ENCODE data around the gene RNPS1. TPM values are rescaled to one million over a fixed set of nuclear protein-coding genes. Genes with fewer than 3 reads are reported as not detected.

The RNPS1 gene
- total and polyA plus RNA-seq, 12 donors, result 83.5 to 176 (median 110) TPM

GRCh38 chr16:2251296-2252111 lies 16.4 kb downstream of the RNPS1 start, which contains the start of gene ECI1:
TSS of gene ECI1 (minus strand) at chr16:2251587. CDS start at chr16:2251566, 21 bp downstream.
- H3K27me3 ChIP-seq, result no peaks in the 10 kb centered on the region
- H3K9me3 ChIP-seq (replicated peaks in 1 of 3), result no peaks in the 10 kb centered on the region
- TF ChIP-seq POLR2A (IDR thresholded peaks at IDR 0.05), result peak; percentile 59 to 92
- peak; percentile 66 to 94 (median 72) for TF ChIP-seq CTCF (IDR thresholded peaks at IDR 0.05)
- peaks cover 0 to 41% of the 10 kb centered on the region in 2 donors for H3K36me3 ChIP-seq (replicated peaks in 1 of 2)
- intact Hi-C loops (cut with DNase I), result loop anchor here in 1 of 2 donors (10.0 kb wide), 1 partner anchor 87 kb away; no protein-coding TSS in a partner anchor
- peak within 1 kb of the TSS in 2 of 4 donors; percentile 14 to 91 for H3K4me3 ChIP-seq
- 1 to 8% (median 1%) methylated on average over 4 to 88 of the region's 88 CpGs for WGBS, 4 donors
- DNase-seq, result peak; percentile 97 to 98 (median 98)
- peak within 1 kb of the TSS; percentile 57 to 98 (median 88) for H3K27ac ChIP-seq
- H3K4me1 ChIP-seq (replicated peaks in 1 of 2), result peaks cover 19 to 23% of the 10 kb centered on the region in 2 donors

GRCh38 chr16:2250652-2251295 lies 17.2 kb downstream of the RNPS1 start:
- peak in 5 of 7 donors; percentile 50 to 77 (median 70) for DNase-seq
- TF ChIP-seq POLR2A (IDR thresholded peaks at IDR 0.05) (no peak), CTCF (IDR thresholded peaks at IDR 0.05) (no peak)
- Histone ChIP-seq H3K27me3 (no peaks in the 10 kb centered on the region), H3K4me1 (replicated peaks in 1 of 2) (peaks cover 19 to 23% of the 10 kb centered on the region in 2 donors), H3K9me3 (replicated peaks in 1 of 3) (no peaks in the 10 kb centered on the region), H3K4me3 (peak overlapping the region in 2 of 4 donors; percentile 14 to 91), H3K36me3 (replicated peaks in 1 of 2) (peaks cover 0 to 41% of the 10 kb centered on the region in 2 donors), H3K27ac (peak overlapping the region; percentile 57 to 98 (median 88))
- 5 to 8% (median 6%) methylated on average over 20 to 35 of the region's 35 CpGs for WGBS, 4 donors
- intact Hi-C loops (cut with DNase I), result loop anchor here in 1 of 2 donors (10.0 kb wide), 1 partner anchor 86 kb away; no protein-coding TSS in a partner anchor

- Histone ChIP-seq H3K27me3 (no peaks in the 10 kb centered on the region), H3K27ac (no peak overlapping the region), H3K9me3 (replicated peaks in 1 of 3) (no peaks in the 10 kb centered on the region), H3K4me3 (no peak overlapping the region), H3K4me1 (replicated peaks in 1 of 2) (peaks cover 11% of the 10 kb centered on the region in 2 donors), H3K36me3 (replicated peaks in 1 of 2) (peaks cover 0 to 47% of the 10 kb centered on the region in 2 donors)
- WGBS, 4 donors, result 88 to 94% (median 93%) methylated on average over 14 to 18 of the region's 18 CpGs
- DNase-seq, result no peak
- TF ChIP-seq POLR2A (IDR thresholded peaks at IDR 0.05) (no peak), CTCF (IDR thresholded peaks at IDR 0.05) (no peak)
- intact Hi-C loops (cut with DNase I), result no loop called here
Observed at GRCh38 chr16:2246301-2246885, 21.5 kb downstream of the RNPS1 start.

All from adrenal gland (tissue), 12 donors.